GM23248 (cell line): ENCODE data around the gene CCDC38. TPM values are rescaled to one million over a fixed set of nuclear protein-coding genes. Genes with fewer than 3 reads are reported as not detected.

Experiments
- DNase-seq: peaks from one replicate; pipeline ENCODE4 v3.0.0-alpha.2; 2015
- H2AFZ ChIP-seq: fragments of 200-600 bp; sonication (generic); 2 replicates; pipeline ENCODE4 v1.6.1; 2016; ENCODE audit warnings: antibody characterized with exemption
- H3F3A ChIP-seq: fragments of 200-600 bp; sonication (generic); 2 replicates; pipeline ENCODE4 v1.6.1; 2016; ENCODE audit warnings: mild to moderate bottlenecking, antibody characterized with exemption, mixed run types; ENCODE audit not compliant: insufficient read depth
- H3K27ac ChIP-seq: fragments of 200-600 bp; sonication (generic); 2 replicates; pipeline ENCODE4 v1.5.1; 2016; ENCODE audit warnings: mild to moderate bottlenecking
- H3K27me3 ChIP-seq: fragments of 200-600 bp; sonication (generic); replicated peaks from 2 replicates; pipeline ENCODE4 v1.6.1; 2016; ENCODE audit warnings: mild to moderate bottlenecking; ENCODE audit not compliant: insufficient read depth
- H3K36me3 ChIP-seq: fragments of 200-600 bp; sonication (generic); 2 replicates; pipeline ENCODE4 v1.6.1; 2016; ENCODE audit warnings: low read depth, mild to moderate bottlenecking
- H3K4me1 ChIP-seq: fragments of 200-600 bp; sonication (generic); 2 replicates; pipeline ENCODE4 v1.6.1; 2016; ENCODE audit warnings: mild to moderate bottlenecking; ENCODE audit not compliant: insufficient read depth
- H3K4me2 ChIP-seq: fragments of 200-600 bp; sonication (generic); one replicate; pipeline ENCODE4 v1.6.1; 2016; ENCODE audit warnings: mild to moderate bottlenecking; ENCODE audit not compliant: unreplicated experiment
- H3K4me3 ChIP-seq: fragments of 200-600 bp; sonication (generic); 2 replicates; pipeline ENCODE4 v1.5.1; 2016; ENCODE audit warnings: mild to moderate bottlenecking
- H3K79me2 ChIP-seq: fragments of 200-600 bp; sonication (generic); 2 replicates; pipeline ENCODE4 v1.6.1; 2016; ENCODE audit warnings: mild to moderate bottlenecking; ENCODE audit not compliant: insufficient read depth
- H3K9ac ChIP-seq: fragments of 200-600 bp; sonication (generic); 2 replicates; pipeline ENCODE4 v1.6.1; 2016; ENCODE audit warnings: mild to moderate bottlenecking
- H3K9me2 ChIP-seq: fragments of 200-600 bp; sonication (generic); 2 replicates; pipeline ENCODE4 v1.6.1; 2016; ENCODE audit warnings: mixed run types, mild to moderate bottlenecking, moderate library complexity; ENCODE audit not compliant: insufficient read depth
- H3K9me3 ChIP-seq: fragments of 200-600 bp; sonication (generic); one replicate; pipeline ENCODE4 v1.6.1; 2017; ENCODE audit warnings: low read depth
- H4K20me1 ChIP-seq: fragments of 200-600 bp; sonication (generic); 2 replicates; pipeline ENCODE4 v1.6.0; 2016; ENCODE audit not compliant: insufficient read depth
- EZH2 ChIP-seq: fragments of 200-600 bp; sonication (generic); IDR thresholded peaks from 2 replicates; pipeline ENCODE4 v1.6.1; 2018; ENCODE audit warnings: antibody characterized with exemption, mild to moderate bottlenecking; ENCODE audit not compliant: insufficient read depth, poor library complexity, severe bottlenecking
- EZH2phosphoT487 ChIP-seq: fragments of 200-600 bp; sonication (generic); IDR thresholded peaks from 2 replicates; pipeline ENCODE4 v1.6.1; 2018; ENCODE audit warnings: antibody characterized with exemption, moderate library complexity, mild to moderate bottlenecking, low read depth; ENCODE audit not compliant: insufficient read depth
- WGBS, 2 experiments: methylation state at CpG; one replicate each; pipeline ENCODE4 v1.1.6; 2015 to 2017; ENCODE audit warnings: low lambda C conversion rate in 2 of 2, low coverage in 1 of 2; ENCODE audit errors: missing lambda C conversion rate in 2 of 2; 5-methylcytosine and 5-hydroxymethylcytosine counted together
- in situ Hi-C: fragments of 300-500 bp; cut with MboI; formaldehyde crosslinking; loops from 2 replicates; pipeline ENCODE4 v1.15.0; 2020
- polyA plus RNA-seq: library from polyadenylated mRNA; unstranded; fragments of >200 nt; fragmentation: Nextera tagmentation; extraction: Ambion mirVana; gene quantifications from 2 replicates; pipeline ENCODE4 v1.2.1, GENCODE V29; 2016
- total RNA-seq: library from RNA; depleted of rRNA; stranded (reverse); fragments of >200 nt; shearing (Covaris generic); gene quantifications from 2 replicates; pipeline ENCODE4 v1.2.3, GENCODE V29; 2014

The CCDC38 gene
- total and polyA plus RNA-seq, 2 experiments from 2014 or later = under 0.01 to 0.06 TPM

DNA sequence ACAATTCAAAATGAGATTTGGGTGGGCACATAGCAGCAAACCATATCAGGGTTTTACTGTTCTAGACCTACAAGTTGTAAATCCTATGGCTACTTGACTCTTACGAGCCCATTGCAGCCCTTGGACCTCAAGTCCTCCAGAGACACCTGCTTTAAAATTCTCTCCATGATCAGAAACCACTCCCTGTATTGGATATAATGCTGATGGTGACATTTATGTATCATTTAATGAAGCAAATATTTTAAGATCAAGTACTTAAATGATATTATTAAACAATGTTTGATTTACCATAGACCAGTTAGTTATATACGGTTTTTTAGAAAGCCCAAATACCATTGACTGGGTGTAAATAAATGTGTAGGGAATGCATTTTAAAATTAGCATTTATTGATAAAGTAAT, 24.9 kb upstream of the CCDC38 start:
- no peaks in the 10 kb centered on the region for H3F3A ChIP-seq
- no peak overlapping the region for H2AFZ ChIP-seq
- in situ Hi-C loops = no loop called here
- no peak for DNase-seq
- no peak overlapping the region for H3K9ac ChIP-seq
- H3K36me3 ChIP-seq = no peaks in the 10 kb centered on the region
- no peaks in the 10 kb centered on the region for H3K4me1 ChIP-seq
- no peaks in the 10 kb centered on the region for H3K9me3 ChIP-seq
- H3K9me2 ChIP-seq = no peaks in the 10 kb centered on the region
- H3K4me3 ChIP-seq = no peak overlapping the region
- 72 to 76% methylated on average over 2 of the region's 2 CpGs for WGBS, 2 experiments
- no peaks in the 10 kb centered on the region for H3K27me3 ChIP-seq
- H3K27ac ChIP-seq = no peak overlapping the region
- no peaks in the 10 kb centered on the region for H4K20me1 ChIP-seq
- no peaks in the 10 kb centered on the region for H3K79me2 ChIP-seq
- TF ChIP-seq EZH2phosphoT487 (no peak), EZH2 (no peak)
- no peak overlapping the region for H3K4me2 ChIP-seq

- Histone ChIP-seq H3K27me3 (peaks cover 4% of the 10 kb centered on the region; the same call in 1 of the 2 replicates), H3K79me2 (no peaks in the 10 kb centered on the region), H3K27ac (no peak overlapping the region), H3K9ac (no peak overlapping the region), H4K20me1 (no peaks in the 10 kb centered on the region), H3F3A (no peaks in the 10 kb centered on the region), H3K9me2 (no peaks in the 10 kb centered on the region), H3K36me3 (no peaks in the 10 kb centered on the region), H2AFZ (no peak overlapping the region), H3K4me3 (no peak overlapping the region), H3K4me1 (no peaks in the 10 kb centered on the region), H3K9me3 (no peaks in the 10 kb centered on the region), H3K4me2 (no peak overlapping the region)
- no peak for DNase-seq
- in situ Hi-C loops = no loop called here
- 69 to 74% methylated on average over 7 of the region's 7 CpGs for WGBS, 2 experiments
- no peak for TF ChIP-seq EZH2phosphoT487
- no peak for TF ChIP-seq EZH2
These were observed 24.0 kb upstream of the CCDC38 start for GRCh38 chr12:95966287-95966870.

- Histone ChIP-seq H3K9ac (no peak overlapping the region), H4K20me1 (no peaks in the 10 kb centered on the region), H3K4me2 (no peak overlapping the region), H3K9me3 (no peaks in the 10 kb centered on the region), H3K36me3 (no peaks in the 10 kb centered on the region), H3K27me3 (peaks cover 11% of the 10 kb centered on the region), H3F3A (no peaks in the 10 kb centered on the region), H3K79me2 (no peaks in the 10 kb centered on the region), H3K9me2 (no peaks in the 10 kb centered on the region), H3K4me3 (no peak overlapping the region), H3K4me1 (no peaks in the 10 kb centered on the region), H3K27ac (no peak overlapping the region), H2AFZ (no peak overlapping the region)
- in situ Hi-C loops = no loop called here
- TF ChIP-seq EZH2phosphoT487 = no peak
- DNase-seq = no peak
- 88 to 91% methylated on average over 2 of the region's 2 CpGs for WGBS, 2 experiments
These were observed 20.7 kb upstream of the CCDC38 start for GRCh38 chr12:95963096-95963495.

- 35 to 41% methylated on average over 7 of the region's 7 CpGs for WGBS, 2 experiments
- Histone ChIP-seq H3K79me2 (no peaks in the 10 kb centered on the region), H2AFZ (no peak overlapping the region), H4K20me1 (no peaks in the 10 kb centered on the region), H3F3A (no peaks in the 10 kb centered on the region), H3K36me3 (no peaks in the 10 kb centered on the region), H3K9ac (no peak overlapping the region), H3K27me3 (peaks cover 11% of the 10 kb centered on the region), H3K4me2 (no peak overlapping the region), H3K4me1 (no peaks in the 10 kb centered on the region), H3K4me3 (no peak overlapping the region), H3K9me3 (no peaks in the 10 kb centered on the region), H3K27ac (no peak overlapping the region), H3K9me2 (no peaks in the 10 kb centered on the region)
- DNase-seq = no peak
- no peak for TF ChIP-seq EZH2
- TF ChIP-seq EZH2phosphoT487 = no peak
- in situ Hi-C loops = no loop called here
These were observed 19.8 kb upstream of the CCDC38 start for GRCh38 chr12:95962222-95962621.

DNA sequence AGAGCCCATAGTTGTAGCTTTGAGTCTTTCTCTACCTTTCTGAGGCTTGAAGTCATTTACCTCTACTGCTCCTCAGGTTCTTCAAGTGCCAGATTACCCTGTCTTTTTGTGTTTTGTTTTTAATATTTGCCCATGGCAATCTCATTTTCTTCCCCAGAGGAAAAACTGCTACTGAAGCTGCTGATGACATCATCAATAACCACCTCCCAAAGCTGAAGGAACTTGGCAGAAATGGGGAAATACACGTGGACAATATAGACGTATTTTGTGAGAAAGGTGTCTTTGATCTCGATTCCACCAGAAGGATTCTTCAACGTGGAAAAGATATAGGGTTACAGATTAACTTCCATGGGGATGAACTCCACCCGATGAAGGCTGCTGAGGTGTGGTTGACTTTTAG, 17.8 kb upstream of the CCDC38 start:
- no peak overlapping the region for H3K27ac ChIP-seq
- H3K9me3 ChIP-seq = no peaks in the 10 kb centered on the region
- DNase-seq = no peak
- H2AFZ ChIP-seq = no peak overlapping the region
- TF ChIP-seq EZH2phosphoT487 (no peak), EZH2 (no peak)
- H3K4me2 ChIP-seq = no peak overlapping the region
- H3K9me2 ChIP-seq = no peaks in the 10 kb centered on the region
- no peaks in the 10 kb centered on the region for H3K36me3 ChIP-seq
- no peaks in the 10 kb centered on the region for H3K4me1 ChIP-seq
- no peaks in the 10 kb centered on the region for H4K20me1 ChIP-seq
- 31 to 35% methylated on average over 5 of the region's 5 CpGs for WGBS, 2 experiments
- peaks cover 14% of the 10 kb centered on the region for H3K27me3 ChIP-seq
- H3K9ac ChIP-seq = no peak overlapping the region
- H3K79me2 ChIP-seq = no peaks in the 10 kb centered on the region
- H3K4me3 ChIP-seq = no peak overlapping the region
- in situ Hi-C loops = no loop called here
- H3F3A ChIP-seq = no peaks in the 10 kb centered on the region
